Suppressor macrophage treated with lipopolysaccharide for 1 hour (primary cell): Measurements from ENCODE around the gene STOX2.

Source experiments
- DNase-seq, 3 donors: peaks; one replicate each; pipeline ENCODE4 v3.0.0-alpha.2; 2020 to 2022

Gene STOX2

DNA sequence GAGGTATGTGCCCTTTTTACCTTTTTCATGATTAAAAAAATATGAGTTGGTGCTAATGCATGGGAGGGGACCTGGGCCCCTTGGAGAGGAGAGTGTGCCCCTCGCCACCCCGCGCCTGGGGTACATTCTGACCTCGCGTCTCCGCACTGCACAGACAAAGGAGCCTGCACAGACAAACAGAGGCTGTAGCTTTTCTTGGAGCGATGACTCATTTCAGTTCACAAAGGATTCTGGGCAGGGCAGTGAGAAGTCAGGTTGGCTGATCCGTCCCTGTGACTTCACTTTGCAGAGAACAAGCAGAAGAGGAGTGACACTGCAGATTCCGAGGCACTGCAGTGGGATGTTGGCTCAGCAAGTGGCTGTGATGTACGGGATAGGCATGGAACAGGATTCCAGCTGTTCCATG is 82.9 kb downstream of the STOX2 start:
- DNase-seq: peak; percentile 72 to 75 (median 74)

GRCh38 chr4:183988874-183989273 is 83.8 kb downstream of the STOX2 start:
- no peak for DNase-seq

GRCh38 chr4:183989461-183989860 is 84.4 kb downstream of the STOX2 start:
- DNase-seq: peak; percentile 49 to 85 (median 80)

- no peak for DNase-seq
Measured at GRCh38 chr4:183989931-183990330, 84.8 kb downstream of the STOX2 start.

- no peak for DNase-seq
Measured at GRCh38 chr4:183993676-183994075, 88.6 kb downstream of the STOX2 start.

DNA sequence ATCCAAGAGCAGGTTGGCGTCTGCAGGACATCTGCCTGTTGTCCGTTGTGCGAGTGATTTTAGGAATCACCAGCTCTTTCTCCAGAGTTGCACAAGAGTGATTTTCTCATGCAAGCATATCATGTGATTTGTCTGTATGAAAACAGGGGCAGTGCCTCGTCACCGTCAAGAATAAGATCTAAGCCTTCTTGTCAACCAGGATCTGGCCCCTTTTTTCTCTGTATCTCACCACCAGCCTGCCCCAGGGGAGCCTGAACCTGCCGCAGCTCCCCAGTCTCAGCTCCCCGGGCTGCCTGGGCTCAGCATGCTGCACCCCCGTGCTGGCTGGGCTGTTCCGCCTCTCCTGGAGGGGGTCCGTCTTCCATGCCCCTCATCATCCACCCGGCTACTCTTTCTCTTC is 90.5 kb downstream of the STOX2 start:
- peak; percentile 53 to 77 (median 74) for DNase-seq

DNA sequence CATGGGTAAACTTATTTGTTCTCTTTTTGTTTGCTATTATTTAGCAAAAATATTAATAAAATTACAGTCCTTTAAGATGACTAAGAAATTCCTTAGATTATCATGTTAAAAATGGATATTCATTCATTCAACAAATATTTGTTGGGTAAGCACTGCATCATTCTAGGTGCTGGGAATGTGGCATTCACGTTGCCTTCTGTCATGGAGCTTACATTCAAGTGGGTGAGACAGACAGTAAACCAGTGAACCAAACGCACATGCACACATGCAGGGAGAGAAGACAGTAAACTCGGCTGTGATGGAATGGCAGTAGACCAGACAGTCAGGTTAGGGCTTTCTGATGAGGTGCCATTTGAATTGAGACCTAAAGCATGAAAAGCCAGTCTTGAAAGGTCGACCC is 91.8 kb downstream of the STOX2 start:
- no peak for DNase-seq

- DNase-seq: no peak
Measured at GRCh38 chr4:183999435-183999834, 94.3 kb downstream of the STOX2 start.

- no peak for DNase-seq
Measured at GRCh38 chr4:184000457-184001396, 95.6 kb downstream of the STOX2 start.

- DNase-seq: no peak
Measured at GRCh38 chr4:184003433-184003832, 98.3 kb downstream of the STOX2 start.

- DNase-seq: no peak
Measured at GRCh38 chr4:184007891-184008290, 102.8 kb downstream of the STOX2 start.

DNA sequence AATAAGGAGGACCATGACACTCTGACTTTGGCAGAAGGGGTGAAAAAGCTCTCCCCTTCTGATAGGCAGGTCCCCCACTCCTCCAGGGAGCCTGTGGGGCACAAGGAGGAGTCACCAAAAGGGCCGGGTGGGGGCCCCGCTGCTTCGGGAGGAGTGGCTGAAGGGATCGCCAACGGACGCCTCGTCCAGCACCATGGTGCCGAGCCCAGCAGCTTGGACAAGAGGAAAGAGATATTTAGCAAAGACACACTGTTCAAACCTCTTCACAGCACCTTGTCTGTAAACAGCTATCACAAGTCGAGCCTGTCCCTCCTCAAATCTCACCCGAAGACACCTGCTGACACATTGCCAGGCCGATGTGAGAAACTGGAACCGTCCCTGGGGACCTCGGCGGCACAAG is 105.6 kb downstream of the STOX2 start:
- DNase-seq: no peak

DNA sequence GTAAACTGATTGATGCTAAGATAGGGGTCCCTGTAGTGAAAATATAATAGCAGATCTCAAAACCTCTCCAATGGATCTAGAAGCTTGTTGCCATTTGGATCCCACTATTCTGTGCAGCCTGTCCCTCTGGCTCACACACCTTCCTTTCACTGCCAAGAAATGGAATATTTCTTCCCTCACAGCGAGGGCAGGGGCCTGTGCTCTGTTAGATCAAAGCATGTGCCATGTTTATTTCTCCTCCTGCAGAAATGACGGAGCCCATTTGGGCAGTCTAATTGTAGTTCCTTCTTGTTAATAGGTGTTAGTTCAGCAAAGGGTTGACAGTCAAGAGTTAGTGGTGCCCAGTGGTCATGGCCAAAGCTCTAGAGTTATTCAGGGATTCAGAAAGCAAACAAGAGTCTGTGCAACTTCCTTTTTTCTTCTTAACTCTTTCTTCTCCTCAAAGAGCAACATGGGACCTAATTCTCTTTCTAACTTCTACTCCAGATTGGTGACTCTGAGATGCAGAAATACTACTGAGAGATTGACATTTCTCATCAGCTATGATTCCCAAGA is 106.8 kb downstream of the STOX2 start:
- DNase-seq: no peak

DNA sequence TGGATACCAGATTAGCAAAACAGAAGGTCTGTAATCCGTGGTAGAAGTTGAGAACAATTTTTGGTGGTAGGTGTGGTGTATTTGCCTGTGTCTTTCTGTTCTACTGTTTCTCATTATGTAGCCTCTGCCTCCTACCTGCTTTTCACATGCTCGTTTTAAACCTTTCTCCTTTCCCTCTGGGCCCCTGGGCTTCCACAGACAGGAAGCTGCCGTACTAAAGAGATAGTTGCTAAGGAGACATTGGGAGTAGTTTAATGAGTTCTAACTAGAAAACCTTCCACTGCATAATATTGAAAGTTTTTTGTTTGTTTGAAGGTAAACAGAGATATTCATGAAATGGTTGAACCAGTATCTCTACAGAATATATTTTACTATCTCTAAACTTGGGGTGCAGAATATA is 107.8 kb downstream of the STOX2 start:
- no peak for DNase-seq

DNA sequence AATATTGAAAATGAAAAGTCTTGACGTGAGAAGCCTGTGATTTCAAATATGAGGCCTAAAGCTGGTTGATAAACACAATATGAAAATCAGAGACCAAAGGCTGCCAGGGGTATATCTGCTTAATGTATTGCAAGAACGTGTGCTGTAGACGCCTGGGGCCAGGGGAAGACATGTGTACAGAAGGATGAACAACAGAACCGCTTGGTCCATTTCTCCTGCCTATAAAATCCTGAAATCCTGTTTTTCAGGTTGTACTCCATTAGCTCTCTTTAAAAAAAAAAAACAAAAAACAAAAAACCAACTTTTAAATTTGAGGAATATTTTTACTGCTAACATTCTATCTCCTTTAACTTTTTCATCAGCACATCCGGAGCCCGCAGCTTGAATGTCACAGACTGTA is 109.2 kb downstream of the STOX2 start:
- no peak for DNase-seq

DNA sequence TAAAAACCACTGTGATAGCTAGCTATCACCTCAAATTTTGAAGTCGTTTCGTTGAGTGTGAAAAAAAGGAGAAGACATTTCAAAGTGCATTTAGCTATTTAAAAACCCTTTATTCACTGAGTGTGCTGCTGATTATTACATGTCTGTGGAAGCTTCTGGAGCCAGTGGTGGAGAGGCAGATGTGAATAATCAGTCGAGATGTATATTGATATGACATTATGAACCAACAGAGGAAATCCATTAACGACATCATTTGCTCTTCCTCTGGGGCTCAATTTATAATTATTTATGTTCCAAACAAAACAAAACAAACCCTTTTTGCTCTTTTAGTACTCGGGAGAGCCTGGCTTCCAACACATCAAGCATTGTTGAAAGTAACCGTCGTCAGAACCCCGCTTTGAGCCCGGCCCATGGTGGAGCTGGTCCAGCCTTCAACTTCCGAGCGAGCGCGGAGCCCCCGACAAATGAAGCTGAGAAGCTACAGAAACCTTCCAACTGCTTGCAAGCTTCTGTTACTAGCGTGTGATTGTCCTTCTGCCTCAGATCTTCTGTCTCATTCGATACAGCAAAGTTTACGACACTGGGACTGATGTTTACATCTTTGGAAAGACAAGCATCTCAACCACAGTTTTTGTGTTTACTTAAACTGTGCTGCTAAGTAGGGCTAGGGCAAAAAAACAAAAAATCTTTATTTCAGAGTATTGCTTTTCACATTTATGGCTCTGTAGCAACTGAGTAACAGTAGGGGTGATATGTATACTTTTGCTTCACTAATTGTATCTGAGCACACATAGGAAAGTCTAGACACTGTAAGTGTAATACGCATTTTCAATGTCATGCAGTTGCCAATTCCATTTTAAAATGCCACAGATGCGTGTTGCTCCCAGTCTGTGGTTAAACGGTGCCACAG is 111.9 kb downstream of the STOX2 start:
- no peak for DNase-seq

- no peak for DNase-seq
Measured at GRCh38 chr4:184019076-184019475, 114.0 kb downstream of the STOX2 start.

DNA sequence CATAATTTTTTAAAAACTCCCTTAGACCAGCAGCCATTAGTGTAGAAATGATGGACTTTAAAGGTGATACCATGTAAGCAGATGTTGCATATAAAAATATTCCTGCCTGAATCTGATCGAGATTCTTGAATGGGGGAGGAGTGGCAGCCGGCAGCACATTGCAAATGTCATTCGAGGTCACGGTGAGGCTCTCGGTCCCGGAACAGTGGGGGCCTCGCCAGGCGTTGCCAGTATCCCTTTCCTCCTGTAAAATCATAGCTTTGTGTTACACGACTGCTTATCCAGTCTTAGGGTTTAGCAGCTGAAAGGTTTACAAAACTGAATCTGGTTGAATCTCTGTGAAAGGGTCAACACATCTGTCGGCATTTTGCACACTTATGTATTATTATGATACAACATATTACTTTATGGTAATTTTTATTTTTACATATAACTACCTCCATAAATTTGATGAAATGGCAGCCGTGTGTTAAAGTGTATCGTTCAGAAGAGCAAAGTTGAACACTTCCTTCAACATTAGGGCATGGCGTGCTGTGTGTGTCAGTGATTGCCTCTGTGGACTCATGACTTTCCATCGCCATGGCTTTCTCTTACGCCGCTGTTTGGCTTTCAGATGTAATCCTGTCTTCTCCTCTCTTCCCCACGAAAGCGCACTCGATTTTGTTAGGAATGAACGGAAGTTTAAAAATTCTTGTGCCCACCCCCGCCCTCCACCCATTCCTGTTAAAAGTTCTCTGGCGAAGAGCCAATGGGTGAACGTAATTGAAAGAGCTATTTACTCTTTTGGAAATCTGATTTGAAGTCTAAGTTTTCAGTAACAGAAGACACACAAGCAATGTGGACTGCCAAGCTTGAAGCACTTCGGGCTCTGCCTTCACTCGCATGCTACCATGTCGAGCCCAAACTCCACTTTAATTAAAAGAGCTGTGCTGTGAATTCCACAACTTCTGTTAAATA is 114.8 kb downstream of the STOX2 start:
- no peak for DNase-seq

DNA sequence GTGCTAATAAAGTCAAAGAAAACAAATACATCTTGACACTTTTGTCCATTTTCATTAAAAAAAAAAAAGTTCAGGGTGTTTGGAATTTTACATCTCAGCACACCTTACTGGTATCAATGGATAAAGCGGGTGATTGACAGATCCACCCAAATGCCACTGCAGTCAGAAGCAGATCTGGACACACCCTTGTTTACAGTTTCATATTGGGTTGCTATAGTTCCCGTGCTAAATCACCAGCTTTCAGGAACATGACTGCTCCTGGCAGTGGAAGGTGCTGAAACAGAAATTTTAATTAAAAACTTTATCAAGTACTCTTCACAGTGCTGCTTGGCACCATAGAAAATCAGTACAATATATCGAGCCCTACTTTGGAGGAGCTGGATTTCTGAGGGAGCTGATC is 116.3 kb downstream of the STOX2 start:
- no peak for DNase-seq

GRCh38 chr4:184022679-184023383 is 117.7 kb downstream of the STOX2 start:
- DNase-seq: no peak

GRCh38 chr4:184024637-184025036 is 119.5 kb downstream of the STOX2 start:
- no peak for DNase-seq
